ENCODE data around the gene MCF2L2. TPM values are rescaled to one million over a fixed set of nuclear protein-coding genes. Genes with fewer than 3 reads are reported as not detected.

MCF2L2 gene
- total RNA-seq, 1 donor from 2014 or later, result 4.1 TPM

Other genes with a start within 250 kb of the MCF2L2 start
- 17.0 and 17.7 TPM in 2 replicates for gene B3GNT5, start 175.4 kb downstream of the MCF2L2 start, total RNA-seq
- gene KLHL6, start 127.1 kb upstream of the MCF2L2 start, total RNA-seq, result 38.6 and 40.6 TPM in 2 replicates
- gene KLHL24, start 207.0 kb upstream of the MCF2L2 start, total RNA-seq, result 8.2 and 8.7 TPM in 2 replicates

Data from activated T-helper 1 cell treated with anti-CD3 and anti-CD28 coated beads, Interleukin-12 subunit alpha, Interleukin-12 subunit beta, Interleukin-2, Interleukin-4 antibody, amounts not matched to agents 30 ng/mL and 10 ng/mL and 1 ng/mL, durations not matched to agents 14 hours and 24 hours and 36 hours (primary cell).